Vagina (tissue), 2 donors: Measurements from ENCODE around the gene KMT2A. TPM values are rescaled to one million over a fixed set of nuclear protein-coding genes. Genes with fewer than 3 reads are reported as not detected.
"Not testable (repeated sequence)": the region's sequence is repeated elsewhere in the genome, so short reads cannot be mapped to it uniquely, and the experiment has no call there.

Source experiments
- DNase-seq, 2 donors: peaks; one replicate each; pipeline ENCODE4 v3.0.0-alpha.2; 2017; ENCODE audit errors: extremely low spot score in 2 of 2
- H3K27ac ChIP-seq: fragments of 200-600 bp; sonication (generic); one replicate; pipeline ENCODE4 v1.5.1; 2019
- H3K27me3 ChIP-seq: fragments of 200-600 bp; sonication (generic); one replicate; pipeline ENCODE4 v1.5.1; 2019
- H3K36me3 ChIP-seq, 2 donors: fragments of 200-600 bp; sonication (generic); one replicate each; pipeline ENCODE4 v1.5.1; 2017 to 2019
- H3K4me1 ChIP-seq: fragments of 200-600 bp; sonication (generic); one replicate; pipeline ENCODE4 v1.5.1; 2019
- H3K4me3 ChIP-seq, 2 donors: fragments of 200-600 bp; sonication (generic); 1 replicate in 1 of 2; 2 replicates in 1 of 2; pipeline ENCODE4 v1.5.1; 2016 to 2019
- H3K9me3 ChIP-seq: fragments of 200-600 bp; sonication (generic); one replicate; pipeline ENCODE4 v1.5.1; 2019
- POLR2A ChIP-seq, 2 donors: fragments of 450-650 bp; IDR thresholded peaks; one replicate each; pipeline ENCODE4 v1.6.1; 2017; ENCODE audit warnings: antibody characterized with exemption in 2 of 2, mild to moderate bottlenecking in 2 of 2, moderate library complexity in 2 of 2
- POLR2AphosphoS5 ChIP-seq, 2 donors: sonication (generic); formaldehyde crosslinking; IDR thresholded peaks; one replicate each; pipeline ENCODE4 v1.9.0; 2017; ENCODE audit warnings: antibody characterized with exemption in 2 of 2, mild to moderate bottlenecking in 2 of 2, low read depth in 1 of 2; ENCODE audit not compliant: insufficient read depth in 1 of 2
- intact Hi-C: fragments of 100-400 bp; cut with DNase I; formaldehyde crosslinking; loops from one replicate; pipeline ENCODE4 v1.15.1; 2023
- total RNA-seq: library from RNA; depleted of rRNA; stranded (reverse); fragments of >200 nt; gene quantifications from one replicate; pipeline ENCODE4 v1.2.3, GENCODE V29; 2016
- TF ChIP-seq, protein P1 (sequence below), 3 experiments: fragments of 450-650 bp in 2 of 3; fragments of 200-600 bp in 1 of 3; sonication (generic) in 1 of 3; IDR thresholded peaks; one replicate each; pipeline ENCODE4 v1.5.1; 2017 to 2019; ENCODE audit warnings: antibody characterized with exemption in 3 of 3, mild to moderate bottlenecking in 2 of 3, moderate library complexity in 2 of 3

KMT2A gene
- total RNA-seq, 1 donor from 2014 or later = 72.7 TPM

DNA sequence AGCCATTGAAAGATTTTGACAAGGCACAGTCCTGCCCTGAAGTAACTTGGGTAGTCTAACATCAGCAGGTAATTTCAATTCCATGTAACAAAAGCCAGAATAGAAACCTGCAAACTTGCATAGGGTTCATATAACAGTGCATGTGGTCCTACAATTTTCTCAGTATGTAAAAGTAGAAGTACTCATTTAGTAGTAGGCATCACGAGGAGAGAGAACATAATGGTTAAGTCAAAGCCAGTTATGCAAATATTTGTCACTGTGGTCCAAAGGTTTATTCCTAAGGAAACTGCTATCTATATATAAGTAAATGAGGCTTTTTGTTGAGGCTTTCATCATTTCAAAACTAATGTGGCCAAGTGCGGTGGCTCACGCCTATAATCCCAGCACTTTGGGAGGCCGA lies 24.8 kb upstream of the KMT2A start:
- H3K27me3 ChIP-seq = no peaks in the 10 kb centered on the region
- intact Hi-C loops = no loop called here
- no peak overlapping the region for H3K27ac ChIP-seq
- no peaks in the 10 kb centered on the region for H3K9me3 ChIP-seq
- no peak overlapping the region for H3K4me3 ChIP-seq
- DNase-seq = no peak
- TF ChIP-seq POLR2AphosphoS5 (IDR thresholded peaks at IDR 0.05; ENCODE audit: insufficient read depth in 1 of 2, low read depth in 1 of 2) = no peak
- TF ChIP-seq, protein P1, sequence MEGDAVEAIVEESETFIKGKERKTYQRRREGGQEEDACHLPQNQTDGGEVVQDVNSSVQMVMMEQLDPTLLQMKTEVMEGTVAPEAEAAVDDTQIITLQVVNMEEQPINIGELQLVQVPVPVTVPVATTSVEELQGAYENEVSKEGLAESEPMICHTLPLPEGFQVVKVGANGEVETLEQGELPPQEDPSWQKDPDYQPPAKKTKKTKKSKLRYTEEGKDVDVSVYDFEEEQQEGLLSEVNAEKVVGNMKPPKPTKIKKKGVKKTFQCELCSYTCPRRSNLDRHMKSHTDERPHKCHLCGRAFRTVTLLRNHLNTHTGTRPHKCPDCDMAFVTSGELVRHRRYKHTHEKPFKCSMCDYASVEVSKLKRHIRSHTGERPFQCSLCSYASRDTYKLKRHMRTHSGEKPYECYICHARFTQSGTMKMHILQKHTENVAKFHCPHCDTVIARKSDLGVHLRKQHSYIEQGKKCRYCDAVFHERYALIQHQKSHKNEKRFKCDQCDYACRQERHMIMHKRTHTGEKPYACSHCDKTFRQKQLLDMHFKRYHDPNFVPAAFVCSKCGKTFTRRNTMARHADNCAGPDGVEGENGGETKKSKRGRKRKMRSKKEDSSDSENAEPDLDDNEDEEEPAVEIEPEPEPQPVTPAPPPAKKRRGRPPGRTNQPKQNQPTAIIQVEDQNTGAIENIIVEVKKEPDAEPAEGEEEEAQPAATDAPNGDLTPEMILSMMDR (IDR thresholded peaks at IDR 0.05) = no peak
- no peak for TF ChIP-seq POLR2A (IDR thresholded peaks at IDR 0.05)
- no peaks in the 10 kb centered on the region for H3K4me1 ChIP-seq
- H3K36me3 ChIP-seq = peaks cover 0 to 20% of the 10 kb centered on the region in 2 donors

DNA sequence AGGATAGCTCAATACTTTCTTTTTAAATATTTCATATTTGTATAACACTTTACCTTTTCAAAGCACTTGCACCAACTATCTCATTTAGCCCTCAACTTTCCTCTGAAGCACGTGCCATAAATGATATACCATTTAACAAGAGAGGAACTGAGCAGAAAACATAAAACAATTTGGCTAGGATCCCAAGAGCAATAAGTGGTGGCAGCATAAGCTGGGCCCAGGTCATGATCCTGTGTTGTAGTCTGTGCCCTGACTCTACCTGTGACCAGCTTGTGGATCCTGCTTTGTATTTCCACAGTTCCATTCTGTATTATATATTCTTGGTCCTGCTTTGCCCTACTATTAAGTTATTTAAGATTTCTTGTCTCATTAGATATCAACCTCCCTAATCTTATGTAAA lies 23.4 kb upstream of the KMT2A start:
- DNase-seq = no peak
- intact Hi-C loops = no loop called here
- H3K9me3 ChIP-seq = no peaks in the 10 kb centered on the region

DNA sequence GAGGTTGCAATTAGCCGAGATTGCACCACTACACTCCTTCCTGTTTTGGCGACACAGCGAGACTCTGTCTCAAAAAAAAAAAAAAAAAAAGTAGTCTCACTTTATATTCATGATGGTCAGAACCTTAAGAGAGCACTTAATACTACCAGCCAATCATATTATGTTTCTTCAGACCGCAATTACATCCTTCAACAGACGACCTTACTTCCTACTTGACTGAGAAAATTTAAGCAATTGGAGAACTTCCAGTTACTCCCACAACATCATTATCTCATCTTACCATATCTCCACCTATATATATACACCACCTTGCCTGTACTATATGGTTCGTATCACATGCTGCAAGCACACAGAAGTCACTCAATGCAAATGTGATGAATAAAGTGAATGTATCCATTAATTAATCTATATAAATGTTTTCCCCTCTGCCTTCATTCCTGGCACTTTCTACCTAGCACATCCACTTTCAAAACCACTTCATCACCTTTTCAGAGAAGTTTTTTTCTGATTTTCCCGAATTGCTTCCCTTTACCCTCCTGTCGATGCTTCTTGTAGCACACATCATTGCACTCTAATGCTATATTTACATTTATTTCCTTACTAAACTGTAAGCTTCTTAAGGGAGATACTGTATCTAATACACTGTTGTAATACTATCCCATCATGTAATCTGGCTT lies 21.1 kb upstream of the KMT2A start:
- H3K4me3 ChIP-seq = no peak overlapping the region
- H3K27ac ChIP-seq = no peak overlapping the region
- TF ChIP-seq POLR2AphosphoS5 (IDR thresholded peaks at IDR 0.05; ENCODE audit: insufficient read depth in 1 of 2, low read depth in 1 of 2) = no peak
- no peak for TF ChIP-seq POLR2A (IDR thresholded peaks at IDR 0.05)
- TF ChIP-seq, protein P1 (IDR thresholded peaks at IDR 0.05) = no peak
- no peak for DNase-seq
- intact Hi-C loops = no loop called here
- no peaks in the 10 kb centered on the region for H3K9me3 ChIP-seq
- no peaks in the 10 kb centered on the region for H3K27me3 ChIP-seq
- H3K4me1 ChIP-seq = no peaks in the 10 kb centered on the region
- no peaks in the 10 kb centered on the region for H3K36me3 ChIP-seq

More for the DNA sequence above, 23.4 kb upstream of the KMT2A start:
- Histone ChIP-seq H3K4me3 (no peak overlapping the region), H3K27ac (no peak overlapping the region), H3K36me3 (peaks cover 0 to 11% of the 10 kb centered on the region in 2 donors), H3K27me3 (no peaks in the 10 kb centered on the region), H3K4me1 (no peaks in the 10 kb centered on the region)
- TF ChIP-seq POLR2A (IDR thresholded peaks at IDR 0.05) (no peak), POLR2AphosphoS5 (IDR thresholded peaks at IDR 0.05; ENCODE audit: insufficient read depth in 1 of 2, low read depth in 1 of 2) (no peak)
- TF ChIP-seq, protein P1 (IDR thresholded peaks at IDR 0.05) = no peak

DNA sequence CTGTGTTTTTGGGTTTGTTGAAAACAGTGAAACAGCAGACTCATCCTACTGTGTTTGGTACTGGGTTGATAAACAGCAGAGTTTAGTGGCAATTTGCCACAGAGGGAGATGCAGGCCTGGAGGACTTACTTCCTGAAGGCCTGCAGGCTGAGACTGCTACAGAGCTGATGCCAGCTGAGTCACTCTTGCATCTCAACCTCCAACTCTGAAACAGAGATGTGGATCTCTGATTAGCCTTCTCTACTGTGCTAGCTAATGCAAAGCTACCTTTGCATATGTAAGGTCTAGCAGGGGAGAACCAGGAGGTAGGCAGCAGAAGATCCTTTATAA lies 20.6 kb upstream of the KMT2A start:
- Histone ChIP-seq H3K27ac (no peak overlapping the region), H3K4me3 (no peak overlapping the region), H3K27me3 (no peaks in the 10 kb centered on the region), H3K36me3 (no peaks in the 10 kb centered on the region), H3K9me3 (no peaks in the 10 kb centered on the region), H3K4me1 (no peaks in the 10 kb centered on the region)
- intact Hi-C loops = no loop called here
- TF ChIP-seq POLR2AphosphoS5 (IDR thresholded peaks at IDR 0.05; ENCODE audit: insufficient read depth in 1 of 2, low read depth in 1 of 2) (peak in 1 of 2 donors; percentile 8), POLR2A (IDR thresholded peaks at IDR 0.05) (no peak)
- DNase-seq = no peak

DNA sequence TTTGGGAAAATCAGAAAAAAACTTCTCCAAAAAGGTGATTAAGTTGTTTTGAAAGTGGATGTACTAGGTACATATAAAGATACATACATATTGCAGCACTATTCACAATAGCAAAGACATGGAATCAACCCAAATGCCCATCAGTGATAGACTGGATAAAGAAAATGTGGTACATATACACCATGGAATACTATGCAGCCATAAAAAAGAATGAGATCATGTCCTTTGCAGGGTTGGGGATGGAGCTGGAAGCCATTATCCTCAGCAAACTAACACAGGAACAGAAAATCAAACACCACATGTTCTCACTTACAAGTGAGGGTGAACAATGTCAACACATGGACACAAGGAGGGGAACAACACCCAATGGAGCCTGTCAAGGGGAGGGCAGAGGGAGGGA lies 19.4 kb upstream of the KMT2A start:
- H3K27ac ChIP-seq, intact Hi-C loops, H3K4me1 ChIP-seq, H3K4me3 ChIP-seq, H3K27me3 ChIP-seq, H3K9me3 ChIP-seq, DNase-seq, H3K36me3 ChIP-seq: not testable (repeated sequence)

DNA sequence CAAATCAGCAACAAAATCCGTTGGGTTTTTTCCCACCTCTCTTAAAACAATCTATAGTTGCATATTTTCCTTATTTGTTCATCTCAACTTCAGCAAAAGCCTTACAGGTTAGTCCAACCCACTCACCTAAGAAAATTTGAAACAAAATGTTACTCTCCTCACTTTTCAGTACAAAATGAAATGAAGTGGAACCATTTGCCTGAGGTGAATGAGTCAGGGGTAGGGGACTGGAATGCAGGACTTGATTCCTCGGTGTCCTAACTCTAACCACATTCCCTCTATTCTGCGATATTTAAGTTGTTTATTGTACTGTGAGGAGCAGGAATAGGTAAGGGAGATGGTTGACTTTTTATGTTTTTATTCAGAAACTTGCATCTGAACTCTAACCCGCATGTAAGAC lies 18.5 kb upstream of the KMT2A start:
- TF ChIP-seq POLR2AphosphoS5 (IDR thresholded peaks at IDR 0.05; ENCODE audit: insufficient read depth in 1 of 2, low read depth in 1 of 2) (no peak), POLR2A (IDR thresholded peaks at IDR 0.05) (no peak)
- TF ChIP-seq, protein P1 (IDR thresholded peaks at IDR 0.05) = no peak
- Histone ChIP-seq H3K4me1 (no peaks in the 10 kb centered on the region), H3K27ac (no peak overlapping the region), H3K9me3 (no peaks in the 10 kb centered on the region), H3K4me3 (no peak overlapping the region), H3K36me3 (no peaks in the 10 kb centered on the region), H3K27me3 (no peaks in the 10 kb centered on the region)
- no peak for DNase-seq
- intact Hi-C loops = no loop called here
